Ureter (tissue), 1 donor: ENCODE measurements around the gene ANAPC1. TPM values are rescaled to one million over a fixed set of nuclear protein-coding genes. Genes with fewer than 3 reads are reported as not detected.
"Not testable (repeated sequence)": the region's sequence is repeated elsewhere in the genome, so short reads cannot be mapped to it uniquely, and the experiment has no call there.

ENCODE experiments used
- DNase-seq: peaks from one replicate; pipeline ENCODE4 v3.0.0-alpha.2; 2020; ENCODE audit warnings: low spot score
- total RNA-seq: library from RNA; stranded (reverse); gene quantifications from one replicate; pipeline ENCODE4 v1.2.4, GENCODE V29; 2023
- donor health status: DM: yes; HTN: yes; CAD: no.

The ANAPC1 gene, protein sequence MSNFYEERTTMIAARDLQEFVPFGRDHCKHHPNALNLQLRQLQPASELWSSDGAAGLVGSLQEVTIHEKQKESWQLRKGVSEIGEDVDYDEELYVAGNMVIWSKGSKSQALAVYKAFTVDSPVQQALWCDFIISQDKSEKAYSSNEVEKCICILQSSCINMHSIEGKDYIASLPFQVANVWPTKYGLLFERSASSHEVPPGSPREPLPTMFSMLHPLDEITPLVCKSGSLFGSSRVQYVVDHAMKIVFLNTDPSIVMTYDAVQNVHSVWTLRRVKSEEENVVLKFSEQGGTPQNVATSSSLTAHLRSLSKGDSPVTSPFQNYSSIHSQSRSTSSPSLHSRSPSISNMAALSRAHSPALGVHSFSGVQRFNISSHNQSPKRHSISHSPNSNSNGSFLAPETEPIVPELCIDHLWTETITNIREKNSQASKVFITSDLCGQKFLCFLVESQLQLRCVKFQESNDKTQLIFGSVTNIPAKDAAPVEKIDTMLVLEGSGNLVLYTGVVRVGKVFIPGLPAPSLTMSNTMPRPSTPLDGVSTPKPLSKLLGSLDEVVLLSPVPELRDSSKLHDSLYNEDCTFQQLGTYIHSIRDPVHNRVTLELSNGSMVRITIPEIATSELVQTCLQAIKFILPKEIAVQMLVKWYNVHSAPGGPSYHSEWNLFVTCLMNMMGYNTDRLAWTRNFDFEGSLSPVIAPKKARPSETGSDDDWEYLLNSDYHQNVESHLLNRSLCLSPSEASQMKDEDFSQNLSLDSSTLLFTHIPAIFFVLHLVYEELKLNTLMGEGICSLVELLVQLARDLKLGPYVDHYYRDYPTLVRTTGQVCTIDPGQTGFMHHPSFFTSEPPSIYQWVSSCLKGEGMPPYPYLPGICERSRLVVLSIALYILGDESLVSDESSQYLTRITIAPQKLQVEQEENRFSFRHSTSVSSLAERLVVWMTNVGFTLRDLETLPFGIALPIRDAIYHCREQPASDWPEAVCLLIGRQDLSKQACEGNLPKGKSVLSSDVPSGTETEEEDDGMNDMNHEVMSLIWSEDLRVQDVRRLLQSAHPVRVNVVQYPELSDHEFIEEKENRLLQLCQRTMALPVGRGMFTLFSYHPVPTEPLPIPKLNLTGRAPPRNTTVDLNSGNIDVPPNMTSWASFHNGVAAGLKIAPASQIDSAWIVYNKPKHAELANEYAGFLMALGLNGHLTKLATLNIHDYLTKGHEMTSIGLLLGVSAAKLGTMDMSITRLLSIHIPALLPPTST (N-terminal part only)
- 69.2 TPM for total RNA-seq

- peak; percentile 87 for DNase-seq
Measured at GRCh38 chr2:111883661-111884591, at the start of gene ANAPC1. Gene ANAPC1, minus strand, starts transcription at chr2:111884193. Its CDS starts 3,368 bp downstream, at chr2:111880825.

- DNase-seq: no peak
Measured at GRCh38 chr2:111932841-111933291, 48.9 kb upstream of the ANAPC1 start.

- DNase-seq: no peak
Measured at GRCh38 chr2:111930875-111931274, 46.9 kb upstream of the ANAPC1 start.

DNA sequence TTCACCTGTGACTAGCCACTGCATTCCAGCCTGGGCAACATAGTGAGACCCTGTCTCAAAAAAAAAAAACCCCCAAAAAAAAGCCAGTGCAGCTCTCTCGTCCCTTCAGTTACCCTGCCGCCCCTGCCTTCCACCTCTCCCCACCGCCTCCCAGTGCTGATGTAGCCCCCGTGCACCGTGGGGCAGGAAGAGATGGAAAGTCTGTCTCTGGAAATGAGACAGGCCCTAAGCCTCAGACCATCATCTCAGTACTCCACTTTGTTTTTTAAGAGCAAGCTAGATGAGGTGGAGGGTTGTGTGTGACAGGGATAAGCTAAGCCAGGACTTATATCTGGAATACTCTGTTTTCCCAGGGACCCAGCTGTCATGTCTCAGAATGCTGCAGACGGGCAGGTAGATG lies 46.4 kb upstream of the ANAPC1 start:
- no peak for DNase-seq

DNA sequence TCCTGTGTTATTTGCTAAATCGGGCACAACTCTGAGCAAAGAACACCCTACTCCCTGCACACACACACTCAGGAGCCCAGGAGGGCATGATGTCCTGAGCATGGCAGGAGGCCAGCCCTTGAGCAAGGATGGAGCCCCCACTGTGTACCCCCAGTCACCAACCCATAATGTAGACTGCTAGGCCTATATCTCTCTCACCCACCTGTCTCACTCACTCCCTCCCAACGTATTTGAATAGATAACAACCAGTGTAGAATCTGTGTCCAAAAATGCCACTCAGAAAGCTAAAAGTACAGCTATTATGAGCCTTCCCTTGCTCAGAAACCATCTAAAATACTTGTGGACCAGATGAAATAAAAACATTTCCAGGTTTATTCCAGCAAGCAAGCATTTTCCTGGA lies 43.7 kb upstream of the ANAPC1 start:
- DNase-seq: no peak

DNA sequence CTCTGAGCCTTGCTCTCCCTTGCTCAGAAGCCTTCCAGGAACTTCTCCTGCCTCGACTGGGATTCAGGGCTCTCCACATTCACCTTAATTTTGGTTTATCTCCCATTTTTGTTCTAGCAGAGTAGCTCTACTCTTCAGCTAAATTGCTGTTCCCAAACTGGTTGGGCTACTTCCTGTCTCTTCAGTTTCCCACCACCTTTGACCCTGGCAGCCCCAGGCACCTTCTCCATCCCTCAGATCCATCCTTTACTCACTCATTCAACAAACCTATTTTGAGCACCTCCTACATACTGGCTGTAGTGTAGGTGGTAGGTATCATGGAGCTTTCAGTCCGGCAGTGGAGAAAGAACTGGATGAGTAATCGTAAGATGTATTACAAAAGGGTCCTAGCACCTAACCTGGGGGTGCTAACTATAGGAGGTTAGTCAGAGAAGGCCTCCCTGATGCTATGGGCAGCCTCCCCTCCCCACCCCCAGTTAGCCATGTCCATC lies 40.7 kb upstream of the ANAPC1 start:
- DNase-seq: no peak

DNA sequence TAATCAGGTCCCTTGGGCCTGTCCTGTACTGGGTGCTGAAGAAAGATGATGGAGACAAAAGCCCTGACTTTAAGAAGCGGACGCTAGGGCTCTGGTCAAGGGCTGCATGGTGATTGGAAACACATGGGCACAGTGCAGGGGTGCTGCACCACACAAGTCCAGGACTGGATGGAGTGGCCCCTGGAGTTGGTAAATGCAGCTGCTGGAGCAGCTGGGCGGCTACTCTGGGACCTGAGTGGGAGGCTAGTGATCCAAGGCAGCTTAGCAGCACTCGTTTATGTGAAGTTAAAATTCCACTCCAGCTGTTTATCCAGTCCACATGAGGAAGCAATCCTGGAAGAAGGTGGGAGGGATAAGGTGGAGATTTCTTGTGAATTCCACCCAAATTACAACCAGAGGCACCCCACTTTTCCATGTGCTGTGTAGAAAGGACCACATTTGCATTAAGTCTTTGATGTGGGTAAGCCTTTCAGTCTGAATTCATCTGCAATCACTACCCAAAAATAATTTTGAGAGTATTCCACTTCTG lies 39.3 kb upstream of the ANAPC1 start:
- DNase-seq: no peak

DNA sequence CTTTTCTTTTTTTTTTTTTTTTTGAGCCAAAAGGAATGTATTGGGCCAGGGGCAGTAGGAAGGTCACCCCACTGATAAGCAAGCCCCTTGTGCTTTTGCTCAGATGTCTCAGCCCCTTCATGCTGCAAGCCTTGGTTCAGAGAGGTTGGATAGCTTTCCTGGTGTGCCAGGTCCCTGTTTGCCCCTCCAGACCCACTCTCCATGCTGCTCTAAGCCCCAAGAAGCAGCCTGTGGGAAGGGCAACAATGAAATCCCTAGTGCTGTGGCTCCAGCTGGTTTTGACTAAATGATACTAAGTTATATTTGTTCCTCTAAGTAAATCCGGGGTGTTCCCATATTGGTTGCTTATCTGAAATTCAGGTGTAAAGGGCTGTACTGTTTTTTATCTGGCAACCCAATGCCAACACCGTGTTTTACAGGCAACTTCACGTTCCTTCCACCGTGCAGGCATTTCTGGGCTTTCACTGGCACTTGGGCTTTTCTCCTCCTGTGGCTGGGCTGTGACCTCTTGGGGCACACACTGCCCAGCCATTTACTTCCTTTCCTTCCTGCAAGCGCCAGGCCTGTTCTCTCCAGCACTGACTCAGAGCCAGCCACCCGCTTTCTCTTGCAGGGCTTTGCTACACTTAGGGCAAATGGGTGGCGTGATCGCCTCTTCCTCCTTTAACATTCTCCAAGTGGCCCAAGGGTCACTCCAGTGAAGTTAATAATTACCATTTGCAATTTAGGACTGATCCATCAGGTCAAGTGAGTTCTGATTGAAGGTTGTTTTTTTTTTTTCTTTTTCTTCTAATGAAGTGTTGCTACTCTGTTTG lies 36.0 kb upstream of the ANAPC1 start:
- DNase-seq: peak; percentile 81

- DNase-seq: no peak
Measured at GRCh38 chr2:111919365-111919764, 35.4 kb upstream of the ANAPC1 start.

DNA sequence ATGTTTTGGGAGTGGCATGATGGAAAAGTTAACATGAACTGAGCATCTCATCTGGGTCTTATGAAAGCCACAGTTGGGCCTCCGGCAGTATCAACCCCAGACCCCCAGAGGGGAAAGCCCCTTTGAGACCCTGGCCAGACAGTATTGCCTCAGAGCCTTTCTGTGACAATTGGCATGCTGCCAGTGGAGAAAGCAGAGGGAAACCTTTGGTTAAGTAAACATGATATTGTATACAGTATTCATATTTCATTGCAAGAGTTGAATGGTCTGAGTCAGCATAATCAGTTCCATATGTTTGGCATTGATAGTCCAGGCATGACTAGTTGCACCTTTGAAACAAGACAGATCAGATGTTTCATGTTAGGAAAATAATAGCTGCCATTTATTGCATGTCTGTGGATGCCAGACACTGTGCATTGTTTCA lies 34.4 kb upstream of the ANAPC1 start:
- DNase-seq: no peak

DNA sequence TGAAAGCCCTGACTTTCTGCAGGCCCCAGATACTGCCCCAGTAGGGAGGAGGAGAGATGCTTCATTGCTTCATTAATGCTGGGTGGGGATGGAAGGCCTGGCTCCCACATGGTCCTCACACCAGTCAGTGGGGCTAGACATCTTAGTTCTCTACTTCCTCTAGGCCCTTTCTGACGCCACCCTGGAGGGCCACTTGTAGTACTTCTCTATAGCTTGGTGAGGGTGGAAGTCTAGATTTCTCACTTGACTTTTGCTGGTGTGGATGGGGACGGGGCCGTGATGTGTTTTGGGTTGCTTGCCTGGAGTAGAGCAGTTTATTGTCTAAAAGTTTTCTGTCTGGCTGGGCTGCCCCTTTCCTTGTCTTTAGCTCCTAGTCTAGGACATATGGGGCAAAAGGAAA lies 33.1 kb upstream of the ANAPC1 start:
- DNase-seq: no peak

GRCh38 chr2:111912547-111912946 lies 28.6 kb upstream of the ANAPC1 start:
- DNase-seq: no peak

- DNase-seq: not testable (repeated sequence)
Measured at GRCh38 chr2:111911295-111911977, 27.4 kb upstream of the ANAPC1 start.

DNA sequence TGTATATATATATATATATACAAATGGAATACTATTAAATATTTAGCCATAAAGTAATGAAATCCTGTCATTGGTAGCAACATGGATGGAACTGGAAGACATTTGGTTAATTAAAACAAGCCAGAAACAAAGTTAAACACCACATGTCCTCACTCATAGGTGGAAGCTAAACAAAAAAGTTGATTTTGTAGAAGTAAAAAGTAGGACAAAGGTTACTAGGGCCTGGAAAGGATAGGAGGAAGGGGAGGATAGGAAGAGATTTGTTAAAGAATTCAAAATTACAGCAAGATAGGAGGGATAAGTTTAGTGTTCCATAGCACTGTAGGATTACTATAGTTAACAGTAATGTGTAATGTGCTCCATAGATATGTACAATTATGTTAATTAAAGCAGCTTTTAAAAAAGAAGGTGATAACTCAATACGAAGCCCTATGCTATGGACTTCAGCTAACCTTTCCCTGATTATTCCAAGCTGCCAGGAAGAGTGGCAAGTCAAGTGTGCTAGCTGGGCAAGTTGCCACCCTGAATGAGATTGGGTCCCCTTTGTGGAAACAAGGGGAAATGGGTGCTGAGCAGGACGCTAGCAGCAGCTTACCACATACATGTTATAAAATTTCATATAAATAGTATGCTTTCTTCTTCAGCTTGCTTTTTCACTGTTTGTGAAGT lies 26.8 kb upstream of the ANAPC1 start:
- DNase-seq: no peak

- not testable (repeated sequence) for DNase-seq
Measured at GRCh38 chr2:111909997-111910396, 26.0 kb upstream of the ANAPC1 start.

- DNase-seq: no peak
Measured at GRCh38 chr2:111909079-111909478, 25.1 kb upstream of the ANAPC1 start.

DNA sequence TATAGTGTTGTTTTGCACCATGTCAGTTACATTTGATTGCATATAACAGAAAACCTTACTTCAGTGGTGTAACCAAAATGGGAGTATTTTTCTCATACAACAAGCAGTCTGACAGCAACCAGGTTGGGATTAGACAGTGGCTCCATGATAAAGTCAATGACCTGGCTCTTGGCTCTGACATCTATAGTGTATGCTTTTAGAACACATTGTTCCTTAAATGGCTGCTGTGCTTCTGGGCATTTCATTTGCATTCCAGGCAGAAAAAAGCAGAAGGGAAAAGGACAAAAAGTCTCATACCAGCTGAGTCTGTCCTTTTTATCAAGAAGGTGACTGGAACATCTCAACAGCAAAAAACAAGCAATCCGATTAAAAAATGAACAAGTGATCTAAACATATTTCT lies 24.6 kb upstream of the ANAPC1 start:
- no peak for DNase-seq

- no peak for DNase-seq
Measured at GRCh38 chr2:111905990-111906735, 22.2 kb upstream of the ANAPC1 start.
